AG04450 (cell line): Measurements from ENCODE around the gene WDCP. TPM values are rescaled to one million over a fixed set of nuclear protein-coding genes. Genes with fewer than 3 reads are reported as not detected.

ENCODE experiments used
- CTCF ChIA-PET: fragments of 300-600, 350-600 bp; formaldehyde crosslinking; extraction: SDS; loops from one replicate; lab custom pipeline; 2022; ENCODE audit warnings: antibody characterized with exemption, inconsistent platforms; lab: Charles Lee
- POLR2A ChIA-PET: fragments of 350-600 bp; formaldehyde crosslinking; extraction: SDS; loops from one replicate; lab custom pipeline; 2021; ENCODE audit warnings: antibody characterized with exemption, inconsistent platforms; lab: Yijun Ruan, JAX
- DNase-seq: peaks from one replicate; pipeline ENCODE4 v3.0.0-alpha.2; 2011; ENCODE audit warnings: low read depth, low spot score
- H3K27ac ChIP-seq: one replicate; pipeline ENCODE4 v1.5.1; 2012; ENCODE audit warnings: low read depth, low read length, control low read depth
- H3K27me3 ChIP-seq: one replicate; pipeline ENCODE4 v1.6.0; 2012; ENCODE audit warnings: low read length; ENCODE audit not compliant: control insufficient read depth, insufficient read depth
- H3K4me3 ChIP-seq: 2 replicates; pipeline ENCODE4 v1.5.1; 2011; ENCODE audit warnings: mild to moderate bottlenecking, low read depth, low read length, control low read depth
- H3K9me3 ChIP-seq: 2 replicates; pipeline ENCODE4 v1.5.1; 2012; ENCODE audit warnings: low read length; ENCODE audit not compliant: control insufficient read depth, insufficient read depth
- CTCF ChIP-seq: IDR thresholded peaks from 2 replicates; pipeline ENCODE4 v1.5.1; 2011; ENCODE audit warnings: low read depth, low read length, control low read depth, inconsistent platforms
- polyA plus RNA-seq: library from polyadenylated mRNA; depleted of rRNA; stranded (reverse); fragments of >200 nt; gene quantifications from 2 replicates; pipeline ENCODE4 v1.2.3, GENCODE V29; 2011

Gene WDCP
- polyA plus RNA-seq, 1 experiment = 16.1 TPM

- TF ChIP-seq CTCF = no peak
- peak overlapping the region; percentile 94 for H3K27ac ChIP-seq
- no peaks in the 10 kb centered on the region for H3K9me3 ChIP-seq
- peak overlapping the region; percentile 73 for H3K4me3 ChIP-seq
- ChIA-PET POLR2A (interaction anchor here (0.6 to 2.4 kb wide), 4 partner anchors 40 to 260 kb away, joined by 3 to 10 read pairs (median 8); partner anchors contain the start of genes FAM228B, PFN4 and UBXN2A), CTCF (interaction anchor here (0.5 to 3.1 kb wide), 18 partner anchors 10 to 263 kb away, joined by 3 to 47 read pairs (median 6); partner anchors contain the start of genes ATAD2B and WDCP)
- no peaks in the 10 kb centered on the region for H3K27me3 ChIP-seq
- no peak for DNase-seq
These were observed 35.8 kb upstream of the WDCP start for GRCh38 chr2:24082787-24083566.

GRCh38 chr2:24080701-24081100, 33.5 kb upstream of the WDCP start:
- peak; percentile 20 for DNase-seq
- ChIA-PET POLR2A (no interaction called here), CTCF (no interaction called here)
- TF ChIP-seq CTCF = no peak
- Histone ChIP-seq H3K4me3 (no peak overlapping the region), H3K9me3 (no peaks in the 10 kb centered on the region; the same call in 1 of the 2 replicates), H3K27ac (peak overlapping the region; percentile 31), H3K27me3 (no peaks in the 10 kb centered on the region)

- ChIA-PET POLR2A (interaction anchor here (0.7 kb wide), 1 partner anchor 150 kb away, joined by 3 read pairs; no protein-coding TSS in a partner anchor), CTCF (interaction anchor here (2.0 kb wide), 1 partner anchor 253 kb away, joined by 6 read pairs; no protein-coding TSS in a partner anchor)
- Histone ChIP-seq H3K27ac (peak overlapping the region; percentile 52), H3K27me3 (no peaks in the 10 kb centered on the region), H3K4me3 (peak overlapping the region; percentile 98), H3K9me3 (no peaks in the 10 kb centered on the region; the same call in 1 of the 2 replicates)
- no peak for DNase-seq
- TF ChIP-seq CTCF = no peak
These were observed 30.7 kb upstream of the WDCP start for GRCh38 chr2:24077879-24078278.

- POLR2A ChIA-PET = interaction anchor here (0.7 to 2.5 kb wide), 2 partner anchors 150 to 151 kb away, joined by 3 to 13 read pairs; partner anchors contain the start of gene ATAD2B
- TF ChIP-seq CTCF = no peak
- H3K27ac ChIP-seq = peak overlapping the region; percentile 52
- CTCF ChIA-PET = no interaction called here
- no peaks in the 10 kb centered on the region for H3K27me3 ChIP-seq
- DNase-seq = no peak
- H3K4me3 ChIP-seq = peak overlapping the region; percentile 98
- no peaks in the 10 kb centered on the region; the same call in 1 of the 2 replicates for H3K9me3 ChIP-seq
These were observed 30.3 kb upstream of the WDCP start for GRCh38 chr2:24077535-24077877.
